ENCODE measurements around the gene CSNK2B.
A peak's percentile ranks its signal among the peaks of the same experiment; 100 is the strongest.

Gene CSNK2B

DNA sequence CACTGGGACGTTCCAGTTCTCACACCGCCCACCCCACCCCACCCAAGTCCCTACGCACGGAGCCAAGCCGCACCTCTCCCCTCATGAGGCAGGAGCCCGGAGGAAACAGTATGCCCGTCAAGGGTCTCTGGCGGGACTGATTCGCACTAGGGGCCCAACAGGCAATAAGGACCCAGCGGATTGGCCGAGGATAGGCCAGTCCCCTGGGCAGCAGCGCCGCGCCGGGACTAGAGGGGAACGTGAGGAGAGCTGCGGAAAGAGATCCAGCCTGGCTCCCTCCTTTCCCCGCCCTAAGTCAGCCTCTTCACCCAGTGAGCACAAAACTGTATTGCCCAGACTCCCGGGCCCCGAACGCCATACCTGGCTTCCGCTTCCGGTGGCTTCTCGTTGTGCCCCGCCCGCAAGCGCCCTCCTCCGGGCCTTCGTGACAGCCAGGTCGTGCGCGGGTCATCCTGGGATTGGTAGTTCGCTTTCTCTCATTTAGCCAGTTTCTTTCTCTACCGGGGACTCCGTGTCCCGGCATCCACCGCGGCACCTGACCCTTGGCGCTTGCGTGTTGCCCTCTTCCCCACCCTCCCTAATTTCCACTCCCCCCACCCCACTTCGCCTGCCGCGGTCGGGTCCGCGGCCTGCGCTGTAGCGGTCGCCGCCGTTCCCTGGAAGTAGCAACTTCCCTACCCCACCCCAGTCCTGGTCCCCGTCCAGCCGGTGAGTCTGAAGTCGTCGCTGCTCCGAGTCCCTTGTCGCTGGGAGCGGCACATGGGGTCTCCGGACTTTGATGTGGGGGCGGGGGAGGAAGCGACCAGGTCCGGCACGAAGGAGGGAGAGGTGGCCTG lies at the start of gene CSNK2B:
Gene CSNK2B (plus strand): TSS at position 580 of the 836 bp plus-strand sequence. CDS start 752 bp downstream, outside the sequence.
- in situ Hi-C loops (cut with MboI; ENCODE audit: low pct_unique_long_range_greater_than_20kb, low sequenced_read_pairs, unreplicated experiment): no loop called here
- TF ChIP-seq, protein P1, sequence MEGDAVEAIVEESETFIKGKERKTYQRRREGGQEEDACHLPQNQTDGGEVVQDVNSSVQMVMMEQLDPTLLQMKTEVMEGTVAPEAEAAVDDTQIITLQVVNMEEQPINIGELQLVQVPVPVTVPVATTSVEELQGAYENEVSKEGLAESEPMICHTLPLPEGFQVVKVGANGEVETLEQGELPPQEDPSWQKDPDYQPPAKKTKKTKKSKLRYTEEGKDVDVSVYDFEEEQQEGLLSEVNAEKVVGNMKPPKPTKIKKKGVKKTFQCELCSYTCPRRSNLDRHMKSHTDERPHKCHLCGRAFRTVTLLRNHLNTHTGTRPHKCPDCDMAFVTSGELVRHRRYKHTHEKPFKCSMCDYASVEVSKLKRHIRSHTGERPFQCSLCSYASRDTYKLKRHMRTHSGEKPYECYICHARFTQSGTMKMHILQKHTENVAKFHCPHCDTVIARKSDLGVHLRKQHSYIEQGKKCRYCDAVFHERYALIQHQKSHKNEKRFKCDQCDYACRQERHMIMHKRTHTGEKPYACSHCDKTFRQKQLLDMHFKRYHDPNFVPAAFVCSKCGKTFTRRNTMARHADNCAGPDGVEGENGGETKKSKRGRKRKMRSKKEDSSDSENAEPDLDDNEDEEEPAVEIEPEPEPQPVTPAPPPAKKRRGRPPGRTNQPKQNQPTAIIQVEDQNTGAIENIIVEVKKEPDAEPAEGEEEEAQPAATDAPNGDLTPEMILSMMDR (IDR thresholded peaks at IDR 0.05; ENCODE audit: extremely low read depth, insufficient read depth, missing control alignments): no peak

DNA sequence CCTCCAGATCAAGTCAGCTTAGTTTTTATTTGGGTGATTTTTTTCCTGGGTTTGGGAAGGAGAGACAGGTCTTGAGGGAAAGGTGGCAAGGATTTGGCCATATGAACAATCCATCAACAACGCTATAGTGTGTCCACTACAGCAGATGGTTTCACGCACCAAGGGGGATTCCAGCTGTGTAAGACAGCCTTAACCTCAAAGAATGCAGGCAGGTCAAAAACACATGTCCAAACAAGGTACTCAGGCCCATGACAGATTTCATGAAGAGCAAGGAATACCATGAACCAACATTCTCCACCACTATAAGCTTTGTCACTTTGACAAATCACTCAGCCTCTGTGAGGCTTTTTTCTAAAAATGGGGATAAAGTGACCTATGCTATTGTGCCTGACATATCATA lies 48.9 kb upstream of the CSNK2B start:
- in situ Hi-C loops (cut with MboI; ENCODE audit: low pct_unique_long_range_greater_than_20kb, low sequenced_read_pairs, unreplicated experiment): no loop called here
- DNase-seq (ENCODE audit: low spot score): no peak
- TF ChIP-seq, protein P1 (IDR thresholded peaks at IDR 0.05; ENCODE audit: extremely low read depth, insufficient read depth, missing control alignments): no peak

More for the DNA sequence above, at the start of gene CSNK2B:
- peak; percentile 97 for DNase-seq (ENCODE audit: low spot score)

DNA sequence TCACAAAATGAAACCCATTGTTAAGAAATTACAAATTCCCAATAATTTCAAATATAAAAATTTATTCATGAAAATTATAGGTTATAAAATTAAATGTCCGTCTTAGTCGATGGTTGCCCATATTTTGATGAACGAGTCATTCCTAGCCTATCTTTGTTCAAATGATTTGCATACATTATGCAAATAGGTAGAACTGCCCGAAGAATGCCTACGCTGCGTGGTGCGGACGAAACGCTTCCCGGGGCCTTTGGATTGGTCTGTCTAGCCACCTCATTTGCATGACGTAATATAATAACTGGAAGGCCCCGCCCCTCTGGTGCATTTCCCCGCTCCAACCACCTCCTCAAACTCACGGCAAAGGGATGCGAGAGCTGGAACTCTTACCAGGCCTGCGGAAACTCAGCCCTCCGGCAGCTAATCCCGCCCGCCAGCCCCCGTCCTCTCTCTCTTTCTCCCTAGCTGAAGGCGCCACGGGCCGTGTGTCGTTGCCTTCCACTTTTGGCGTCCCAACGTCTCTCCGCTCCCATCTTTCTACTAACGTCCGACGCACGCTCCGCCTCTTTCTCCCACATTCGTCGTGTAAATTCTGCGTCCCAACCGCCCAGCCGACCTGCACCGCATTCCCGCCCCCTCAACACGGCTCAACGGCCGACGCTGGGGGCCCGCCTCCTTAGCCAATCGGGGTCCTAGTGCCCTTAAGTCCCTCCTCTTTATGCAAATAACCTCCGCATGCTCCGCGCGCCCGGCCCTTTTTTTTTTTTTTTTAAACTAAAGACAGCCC lies 45.9 kb upstream of the CSNK2B start:
- DNase-seq (ENCODE audit: low spot score): peak; percentile 90
- in situ Hi-C loops (cut with MboI; ENCODE audit: low pct_unique_long_range_greater_than_20kb, low sequenced_read_pairs, unreplicated experiment): no loop called here
- TF ChIP-seq, protein P1 (IDR thresholded peaks at IDR 0.05; ENCODE audit: extremely low read depth, insufficient read depth, missing control alignments): no peak

DNA sequence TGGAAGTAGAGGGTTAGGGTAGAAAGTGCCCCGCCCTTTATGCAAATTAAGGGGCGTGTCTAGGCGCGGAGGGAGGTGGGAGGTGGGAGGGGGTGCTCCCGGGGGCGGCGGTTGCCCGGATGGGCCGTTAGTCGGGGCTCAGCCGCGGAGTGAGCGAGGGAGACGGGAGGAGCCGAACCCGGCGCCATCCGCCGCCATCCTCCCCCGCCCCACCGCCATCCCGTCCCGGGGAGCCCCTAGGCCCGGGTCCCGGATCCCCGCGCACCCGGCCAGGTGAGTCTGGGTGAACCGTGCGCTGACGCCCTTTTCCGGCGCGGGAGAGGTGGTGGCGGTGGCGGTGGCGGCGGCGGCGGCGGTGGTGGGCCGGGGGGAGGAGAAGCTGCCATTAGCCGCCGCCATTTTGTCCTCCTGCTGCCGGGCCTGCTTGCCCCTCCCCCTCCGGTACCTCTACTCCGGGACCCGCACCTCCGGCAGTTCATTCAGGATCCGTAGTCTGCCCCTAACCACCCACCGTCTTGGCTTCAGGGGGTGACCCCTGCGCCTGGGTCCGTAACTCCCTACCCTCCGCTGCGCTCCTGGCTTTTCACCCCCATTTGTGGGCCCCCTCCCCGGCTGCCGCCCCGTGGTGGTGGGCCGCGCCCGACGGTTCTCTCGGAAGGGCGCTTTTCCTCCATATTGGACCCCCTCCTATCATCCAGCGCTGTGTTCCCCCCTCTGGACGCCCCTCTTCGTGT lies 45.1 kb upstream of the CSNK2B start, which contains the start of gene PRRC2A:
Gene PRRC2A (plus strand): TSS at position 130 of the 734 bp plus-strand sequence. CDS start 2,075 bp downstream, outside the sequence.
- in situ Hi-C loops (cut with MboI; ENCODE audit: low pct_unique_long_range_greater_than_20kb, low sequenced_read_pairs, unreplicated experiment): no loop called here
- TF ChIP-seq, protein P1 (IDR thresholded peaks at IDR 0.05; ENCODE audit: extremely low read depth, insufficient read depth, missing control alignments): no peak
- peak; percentile 99 for DNase-seq (ENCODE audit: low spot score)

DNA sequence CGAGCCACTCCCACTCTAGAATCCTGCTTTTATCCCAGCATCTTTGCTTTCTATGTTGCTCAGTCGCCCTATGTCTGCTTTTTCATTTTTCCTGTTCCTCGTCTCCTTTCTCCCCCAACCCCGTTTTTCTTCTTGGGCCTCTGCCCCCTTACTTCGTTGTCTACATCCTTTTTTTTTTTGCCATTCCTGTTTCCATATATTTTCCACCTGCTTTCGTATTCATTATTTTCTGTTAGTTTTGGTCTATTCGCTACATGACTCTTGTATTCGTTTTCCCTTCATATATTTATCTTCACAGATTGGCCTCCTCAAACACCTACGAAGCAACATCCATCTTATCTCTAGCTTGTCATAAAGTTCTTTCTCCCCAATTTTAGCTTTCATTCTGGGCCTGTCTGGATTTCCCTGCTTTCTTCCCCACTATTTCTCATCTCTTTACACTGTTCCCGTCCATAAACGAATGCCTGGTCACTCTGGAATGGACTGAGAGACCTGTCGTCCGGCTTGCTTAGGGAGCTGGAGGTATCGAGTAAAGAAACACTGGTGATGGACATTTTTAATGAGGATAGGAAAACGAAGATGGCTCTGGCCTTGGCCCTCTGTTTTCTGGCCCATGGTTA lies 44.5 kb upstream of the CSNK2B start:
- in situ Hi-C loops (cut with MboI; ENCODE audit: low pct_unique_long_range_greater_than_20kb, low sequenced_read_pairs, unreplicated experiment): no loop called here
- no peak for DNase-seq (ENCODE audit: low spot score)
- TF ChIP-seq, protein P1 (IDR thresholded peaks at IDR 0.05; ENCODE audit: extremely low read depth, insufficient read depth, missing control alignments): no peak

DNA sequence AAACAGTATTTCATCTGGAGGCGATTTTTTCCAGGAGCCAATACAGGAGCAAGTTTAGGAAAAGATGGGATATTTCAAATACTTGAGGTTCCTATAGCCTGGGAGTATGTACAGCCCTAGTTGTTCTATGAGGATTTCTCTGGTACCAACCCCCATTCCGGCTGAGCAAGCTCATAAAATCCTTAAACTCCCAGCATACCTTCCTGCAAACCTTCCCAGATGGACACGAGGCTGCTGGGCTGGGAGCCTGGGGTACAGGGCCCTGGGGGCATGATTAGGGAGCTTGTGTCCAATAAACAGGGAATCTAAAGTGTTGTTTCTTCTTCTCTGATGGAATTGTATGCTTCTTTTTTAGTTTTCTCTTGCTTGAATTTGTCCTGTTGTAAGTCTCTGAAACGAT lies 43.9 kb upstream of the CSNK2B start:
- TF ChIP-seq, protein P1 (IDR thresholded peaks at IDR 0.05; ENCODE audit: extremely low read depth, insufficient read depth, missing control alignments): no peak
- in situ Hi-C loops (cut with MboI; ENCODE audit: low pct_unique_long_range_greater_than_20kb, low sequenced_read_pairs, unreplicated experiment): no loop called here
- DNase-seq (ENCODE audit: low spot score): no peak
